ENCODE results near the gene GARIN1A. TPM values are rescaled to one million over a fixed set of nuclear protein-coding genes. Genes with fewer than 3 reads are reported as not detected.

Gene GARIN1A
- total and polyA plus RNA-seq, 2 of the 8 experiments (the other 6 are each of a cell fraction or from before 2014, with no cell fraction given) = 0.34 TPM; not detected in 1

DNA sequence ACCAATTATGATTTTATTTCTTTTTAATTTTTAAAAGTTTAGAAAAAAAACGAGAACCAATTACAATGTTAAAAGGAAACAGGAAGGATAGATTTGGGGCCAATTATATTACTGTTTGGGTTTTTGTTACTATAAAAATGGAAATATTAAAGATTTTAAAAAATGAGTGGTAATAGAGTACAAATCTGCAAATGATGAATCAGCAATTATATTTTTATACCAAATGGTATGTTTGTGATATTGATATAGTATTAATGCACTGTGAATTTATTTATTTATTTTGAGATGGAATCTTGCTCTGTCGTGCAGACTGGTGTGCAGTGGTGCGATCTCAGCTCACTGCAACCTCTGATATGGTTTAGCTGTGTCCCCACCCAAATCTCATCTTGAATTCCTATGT is 11.5 kb upstream of the GARIN1A start:
- 95% methylated on average over 3 of the region's 3 CpGs; no CpG with 5 or more reads in 1 of the 2 experiments for WGBS, 2 experiments (ENCODE audit: extremely low coverage in 1 of 2, insufficient coverage in 1 of 2, insufficient read length in 1 of 2, insufficient replicate concordance in 2 of 2, low coverage in 1 of 2, low lambda C conversion rate in 2 of 2, missing lambda C conversion rate in 1 of 2)
- Histone ChIP-seq H2AFZ (ENCODE audit: low read length) (no peak overlapping the region), H3K56ac (replicated peaks; ENCODE audit: insufficient read length, low read depth, low read length) (no peak overlapping the region), H4K20me1 (replicated peaks in 1 of 2; ENCODE audit: control insufficient read depth in 1 of 2, insufficient read depth in 2 of 2, low read length in 2 of 2) (no peaks in the 10 kb centered on the region), H2AK5ac (ENCODE audit: low read depth, low read length) (no peak overlapping the region), H2BK20ac (ENCODE audit: low read length) (no peak overlapping the region), H2BK15ac (ENCODE audit: low read length) (no peak overlapping the region), H3K18ac (ENCODE audit: extremely low read depth, low read length) (no peak overlapping the region), H3K4me3 (ENCODE audit: extremely low read depth in 1 of 4, insufficient read depth in 2 of 4, low read depth in 3 of 4, low read length in 4 of 4) (no peak overlapping the region), H3K23ac (ENCODE audit: insufficient read length) (no peak overlapping the region), H4K5ac (ENCODE audit: insufficient read length, low read depth, low read length) (no peak overlapping the region), H2BK5ac (ENCODE audit: low read depth, low read length) (no peak overlapping the region), H3K9ac (replicated peaks in 1 of 4; ENCODE audit: extremely low read depth in 1 of 4, low read depth in 3 of 4, low read length in 3 of 4) (no peak overlapping the region), H2BK12ac (ENCODE audit: low read depth, low read length) (no peak overlapping the region), H4K91ac (replicated peaks; ENCODE audit: insufficient read length, low read length) (no peak overlapping the region), H3K14ac (ENCODE audit: insufficient read length) (no peak overlapping the region), H3K36me3 (ENCODE audit: control insufficient read depth in 2 of 4, insufficient read depth in 4 of 4, low read length in 3 of 4) (peaks cover 0 to 3% (median 0%) of the 10 kb centered on the region in 4 experiments; a peak in 1 of 8 replicates), H3K79me2 (ENCODE audit: control insufficient read depth in 1 of 2, insufficient read depth in 2 of 2, low read length in 2 of 2) (no peaks in the 10 kb centered on the region), H3K4me2 (ENCODE audit: insufficient read depth in 1 of 2, low read depth in 2 of 2, low read length in 2 of 2) (no peak overlapping the region), H3K4me1 (replicated peaks in 1 of 4; ENCODE audit: control insufficient read depth in 3 of 4, insufficient read depth in 4 of 4, low read length in 3 of 4) (no peaks in the 10 kb centered on the region), H3K23me2 (ENCODE audit: low read depth, low read length) (no peaks in the 10 kb centered on the region), H3K9me3 (ENCODE audit: insufficient read depth in 2 of 2, low read depth in 1 of 2, low read length in 1 of 2) (peaks cover 11 to 15% of the 10 kb centered on the region in 2 experiments), H3K27ac (ENCODE audit: low read depth, low read length) (no peak overlapping the region), H4K8ac (ENCODE audit: extremely low read depth, insufficient read depth, low read length) (no peak overlapping the region), H2BK120ac (replicated peaks; ENCODE audit: low read depth, low read length) (no peak overlapping the region), H3K27me3 (replicated peaks in 1 of 4; ENCODE audit: control insufficient read depth in 3 of 4, extremely low read depth in 1 of 4, insufficient read depth in 3 of 4, low read length in 3 of 4) (no peaks in the 10 kb centered on the region), H3K79me1 (ENCODE audit: low read depth, low read length) (no peaks in the 10 kb centered on the region), H3K4ac (replicated peaks; ENCODE audit: insufficient read length, low read depth, low read length) (no peak overlapping the region)
- ChIA-PET CTCF (ENCODE audit: partially characterized antibody) (no interaction called here), POLR2A (ENCODE audit: partially characterized antibody) (no interaction called here)
- DNase-seq (ENCODE audit: low read depth in 1 of 2, low spot score in 2 of 2) (no peak), FAIRE-seq (no peak)
- TF ChIP-seq MAFK (IDR thresholded peaks at IDR 0.05; ENCODE audit: low read depth, low read length) = peak; percentile 36; the same call in 1 of the 2 replicates
- no peak for TF ChIP-seq CHD2 (IDR thresholded peaks at IDR 0.05; ENCODE audit: low read length)

Data from H1 (cell line).